ENCODE data around the gene PARP6.

The PARP6 gene

GRCh38 chr15:72203507-72203837 lies 68.9 kb downstream of the PARP6 start:
- no peak for TF ChIP-seq GATA2 (IDR thresholded peaks at IDR 0.05; ENCODE audit: low read depth, low read length)
- no peak for TF ChIP-seq GATA3 (IDR thresholded peaks at IDR 0.05; ENCODE audit: low read depth, low read length)

DNA sequence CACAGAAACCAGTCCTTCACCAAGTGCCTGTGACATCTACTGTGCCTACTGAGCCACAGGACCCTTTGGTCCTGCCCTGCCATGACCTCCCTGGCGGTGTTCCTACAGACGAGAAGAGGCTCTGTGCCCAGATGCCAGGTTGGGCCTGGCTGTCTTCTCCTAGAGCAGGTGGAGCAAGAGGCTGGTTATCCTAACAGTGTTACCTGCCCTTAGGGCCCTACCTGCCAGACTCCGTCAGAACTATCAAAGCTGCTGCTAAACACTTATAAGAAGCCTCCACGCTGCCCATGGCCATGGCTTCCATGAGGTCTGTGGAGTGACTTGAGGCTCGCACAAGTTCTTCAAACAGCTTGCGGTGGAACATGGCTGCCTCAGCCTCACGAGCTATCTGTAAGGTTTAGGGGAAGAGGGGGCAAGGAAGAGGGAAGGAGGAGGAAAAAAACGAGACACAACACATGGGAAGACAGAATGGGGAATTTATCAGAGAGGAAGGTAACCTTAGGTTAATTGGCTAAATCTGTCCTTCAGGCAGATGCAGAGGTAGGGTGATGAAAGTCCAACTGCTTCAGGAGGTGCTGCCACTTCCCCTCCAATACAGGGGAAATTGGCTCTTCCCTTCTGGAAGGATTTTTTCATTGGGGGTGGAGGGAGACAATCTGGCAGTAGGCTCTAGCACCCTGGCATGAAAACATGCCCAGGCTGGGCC lies 69.4 kb downstream of the PARP6 start:
- TF ChIP-seq GATA2 (IDR thresholded peaks at IDR 0.05; ENCODE audit: low read depth, low read length) (no peak), GATA3 (IDR thresholded peaks at IDR 0.05; ENCODE audit: low read depth, low read length) (no peak)

- TF ChIP-seq GATA2 (IDR thresholded peaks at IDR 0.05; ENCODE audit: low read depth, low read length), result no peak
- no peak for TF ChIP-seq GATA3 (IDR thresholded peaks at IDR 0.05; ENCODE audit: low read depth, low read length)
Measured at GRCh38 chr15:72202302-72202701, 70.1 kb downstream of the PARP6 start.

DNA sequence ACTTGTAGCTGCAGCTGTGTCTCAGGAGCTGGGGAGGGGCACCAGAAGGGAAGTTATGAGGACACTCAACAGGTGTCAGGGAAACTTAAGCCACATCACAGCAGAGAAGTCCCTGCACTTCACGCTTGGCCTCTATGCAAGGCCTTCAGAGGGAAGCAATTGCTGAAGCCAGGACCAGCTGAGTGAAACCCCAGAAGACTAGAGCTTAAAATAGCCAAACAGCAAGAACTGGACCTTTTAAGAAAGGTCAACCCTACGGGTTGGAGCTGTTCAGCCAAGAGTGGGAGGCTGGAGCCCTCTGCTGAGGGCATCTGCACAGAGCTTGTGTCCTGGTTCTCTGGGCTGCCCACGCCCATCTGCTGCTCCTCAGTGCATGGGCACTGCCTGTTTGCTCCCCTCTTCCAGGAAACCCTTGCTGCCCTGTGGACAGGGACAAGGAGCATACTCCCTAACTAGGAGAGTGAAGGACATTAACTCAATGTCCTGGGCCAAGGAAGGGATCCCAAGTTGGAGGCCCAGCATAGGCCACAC lies 70.9 kb downstream of the PARP6 start:
- TF ChIP-seq GATA2 (IDR thresholded peaks at IDR 0.05; ENCODE audit: low read depth, low read length) (no peak), GATA3 (IDR thresholded peaks at IDR 0.05; ENCODE audit: low read depth, low read length) (no peak)

DNA sequence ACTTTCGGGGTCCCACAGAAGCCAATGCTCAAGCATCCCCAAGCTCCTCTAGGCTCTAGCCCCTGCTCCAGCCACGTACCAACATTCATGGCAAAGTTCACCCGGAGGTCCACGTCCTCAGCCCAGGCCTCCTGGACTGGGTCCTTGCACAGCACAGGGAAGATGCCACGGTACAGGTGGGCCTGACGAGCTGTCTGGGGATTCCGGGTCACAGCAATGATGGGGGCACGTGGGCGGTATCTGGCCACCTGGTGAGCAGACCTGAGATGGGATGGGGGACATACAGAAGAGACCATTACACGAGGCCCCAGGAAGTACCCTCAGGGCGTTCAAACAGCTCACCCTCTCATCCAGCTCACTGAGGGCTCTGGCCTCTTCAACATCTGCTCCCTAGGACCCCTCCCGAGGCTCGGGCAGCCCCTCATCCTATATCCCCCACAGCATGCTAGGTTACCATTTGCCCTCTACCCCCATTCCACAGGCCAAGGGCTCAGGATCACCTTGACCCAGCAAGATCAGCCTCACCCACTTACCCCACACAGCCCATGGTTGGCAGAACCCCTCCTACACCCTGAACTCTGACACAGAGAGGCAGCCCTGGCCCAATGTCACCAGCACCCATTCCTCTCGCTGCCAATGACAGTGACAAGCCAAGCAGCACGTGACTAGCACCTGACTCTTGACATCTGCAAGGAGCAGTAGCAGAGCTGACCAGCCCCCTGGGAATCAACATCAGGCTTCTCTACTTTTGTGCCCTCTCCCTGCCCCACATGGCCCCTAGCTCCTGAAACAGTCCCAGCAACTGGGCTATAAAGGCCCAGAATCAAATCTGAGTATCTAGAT lies 71.7 kb downstream of the PARP6 start:
- no peak for TF ChIP-seq GATA3 (IDR thresholded peaks at IDR 0.05; ENCODE audit: low read depth, low read length)

- TF ChIP-seq GATA2 (IDR thresholded peaks at IDR 0.05; ENCODE audit: low read depth, low read length), result no peak
- TF ChIP-seq GATA3 (IDR thresholded peaks at IDR 0.05; ENCODE audit: low read depth, low read length), result no peak
Measured at GRCh38 chr15:72199721-72200212, 72.6 kb downstream of the PARP6 start.

- TF ChIP-seq GATA3 (IDR thresholded peaks at IDR 0.05; ENCODE audit: low read depth, low read length) (no peak), GATA2 (IDR thresholded peaks at IDR 0.05; ENCODE audit: low read depth, low read length) (no peak)
Measured at GRCh38 chr15:72199205-72199515, 73.2 kb downstream of the PARP6 start.

DNA sequence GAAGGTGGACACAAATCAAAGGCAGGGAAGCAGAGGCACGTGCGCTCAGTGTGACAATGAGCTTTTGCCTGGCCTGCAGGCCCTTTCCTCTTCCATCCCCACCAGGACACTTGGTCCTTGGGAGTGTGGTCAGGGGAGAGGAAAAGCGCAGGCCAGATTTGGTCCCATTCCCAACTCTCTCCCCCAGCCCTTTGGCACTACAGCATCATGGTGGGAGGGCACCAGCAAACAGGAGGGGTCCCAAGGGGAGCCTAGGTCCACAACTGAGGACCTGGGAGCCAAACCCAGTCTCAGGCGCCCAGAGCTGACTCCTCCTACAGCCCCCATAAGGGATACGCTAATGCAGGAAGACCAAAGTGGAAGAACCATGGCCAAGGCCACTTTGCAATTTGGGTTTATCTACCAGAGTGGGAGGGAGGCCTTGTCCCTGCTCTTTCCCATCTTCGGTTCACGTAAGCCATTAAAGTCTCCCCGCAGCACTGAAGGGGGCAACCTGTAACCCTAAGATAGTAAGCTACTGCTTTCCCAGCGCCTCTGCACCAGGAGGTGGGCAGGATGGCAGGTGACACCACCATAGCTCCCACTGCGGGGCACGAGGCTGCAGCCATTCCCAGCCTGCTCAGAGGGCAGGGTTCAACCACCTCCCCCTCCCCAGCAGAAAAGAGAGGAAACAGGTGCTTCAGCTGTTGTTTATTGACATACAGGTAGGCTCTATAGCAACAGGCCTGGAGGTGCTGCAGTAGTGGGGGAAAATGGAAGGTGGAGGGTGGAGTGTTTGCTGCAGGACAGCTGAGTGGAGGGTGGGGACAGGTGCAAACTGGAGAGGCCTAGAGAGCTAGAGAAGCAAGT lies 73.8 kb downstream of the PARP6 start:
- no peak for TF ChIP-seq GATA2 (IDR thresholded peaks at IDR 0.05; ENCODE audit: low read depth, low read length)
- TF ChIP-seq GATA3 (IDR thresholded peaks at IDR 0.05; ENCODE audit: low read depth, low read length), result no peak

- no peak for TF ChIP-seq GATA3 (IDR thresholded peaks at IDR 0.05; ENCODE audit: low read depth, low read length)
- TF ChIP-seq GATA2 (IDR thresholded peaks at IDR 0.05; ENCODE audit: low read depth, low read length), result no peak
Measured at GRCh38 chr15:72197460-72198355, 74.6 kb downstream of the PARP6 start, which contains the start of gene GRAMD2A. Gene GRAMD2A (minus strand): TSS chr15:72197787.

GRCh38 chr15:72197041-72197459 lies 75.3 kb downstream of the PARP6 start:
- TF ChIP-seq GATA2 (IDR thresholded peaks at IDR 0.05; ENCODE audit: low read depth, low read length), result no peak
- TF ChIP-seq GATA3 (IDR thresholded peaks at IDR 0.05; ENCODE audit: low read depth, low read length), result no peak

- TF ChIP-seq GATA2 (IDR thresholded peaks at IDR 0.05; ENCODE audit: low read depth, low read length), result no peak
- TF ChIP-seq GATA3 (IDR thresholded peaks at IDR 0.05; ENCODE audit: low read depth, low read length), result no peak
Measured at GRCh38 chr15:72196409-72197040, 75.8 kb downstream of the PARP6 start.

DNA sequence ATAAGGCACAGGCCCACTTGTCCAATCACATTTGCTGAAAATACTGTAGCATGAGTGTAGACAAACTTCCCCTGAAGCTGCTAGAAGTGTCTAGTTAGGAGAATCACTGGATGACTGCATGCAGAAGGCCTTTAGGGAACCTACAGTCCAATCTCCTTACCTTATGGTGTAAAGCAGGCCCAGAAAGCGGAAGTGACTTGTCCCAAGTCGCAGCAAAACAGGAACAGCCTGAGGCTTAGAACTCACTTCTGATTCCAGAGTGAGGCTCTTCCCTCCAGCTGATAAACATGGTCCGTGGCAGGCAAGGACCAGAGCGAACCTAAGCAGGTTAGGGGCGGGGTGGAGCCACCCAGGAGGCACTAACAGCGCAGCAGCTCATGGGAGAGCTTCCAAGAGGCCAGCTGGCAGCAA lies 77.2 kb downstream of the PARP6 start:
- TF ChIP-seq GATA3 (IDR thresholded peaks at IDR 0.05; ENCODE audit: low read depth, low read length) (no peak), GATA2 (IDR thresholded peaks at IDR 0.05; ENCODE audit: low read depth, low read length) (no peak)
